Liver (tissue), 9 donors: ENCODE results near the gene LINC00305. TPM values are rescaled to one million over a fixed set of nuclear protein-coding genes. Genes with fewer than 3 reads are reported as not detected.

Source experiments
- DNase-seq: peaks from one replicate; pipeline ENCODE4 v3.0.0-alpha.2; 2017; ENCODE audit warnings: low spot score
- H3K27ac ChIP-seq, 2 donors: one replicate each; pipeline ENCODE4 v1.7.0; 2013; ENCODE audit warnings: inconsistent platforms in 2 of 2, low read length in 2 of 2, control low read depth in 1 of 2, low read depth in 1 of 2, mild to moderate bottlenecking in 1 of 2
- H3K27me3 ChIP-seq, 4 donors: one replicate each; pipeline versions ENCODE4 v1.6.1 to v1.7.0; 2013; ENCODE audit warnings: low read length in 3 of 4, inconsistent platforms in 1 of 4, mild to moderate bottlenecking in 1 of 4, moderate library complexity in 1 of 4; ENCODE audit not compliant: control insufficient read depth in 4 of 4, insufficient read depth in 4 of 4
- H3K36me3 ChIP-seq, 4 donors: one replicate each; pipeline versions ENCODE4 v1.6.1 to v1.7.0; 2013; ENCODE audit warnings: low read length in 3 of 4, mild to moderate bottlenecking in 3 of 4, low read depth in 1 of 4, moderate library complexity in 1 of 4; ENCODE audit not compliant: control insufficient read depth in 4 of 4, insufficient read depth in 3 of 4
- H3K4me1 ChIP-seq, 4 donors: one replicate each; pipeline versions ENCODE4 v1.6.1 to v1.7.0; 2013; ENCODE audit warnings: low read length in 3 of 4, mild to moderate bottlenecking in 3 of 4, moderate library complexity in 1 of 4; ENCODE audit not compliant: control insufficient read depth in 4 of 4, insufficient read depth in 4 of 4
- H3K4me3 ChIP-seq, 3 donors: one replicate each; pipeline versions ENCODE4 v1.6.1 to v1.7.0; 2013; ENCODE audit warnings: low read length in 3 of 3, control low read depth in 1 of 3, low read depth in 1 of 3, mild to moderate bottlenecking in 1 of 3
- H3K9ac ChIP-seq, 2 donors: one replicate each; pipeline ENCODE4 v1.7.0; 2013; ENCODE audit warnings: low read length in 2 of 2, mild to moderate bottlenecking in 2 of 2, moderate library complexity in 2 of 2, control low read depth in 1 of 2, low read depth in 1 of 2
- H3K9me3 ChIP-seq, 4 donors: one replicate each; pipeline versions ENCODE4 v1.6.1 to v1.7.0; 2013; ENCODE audit warnings: low read length in 3 of 4; ENCODE audit not compliant: control insufficient read depth in 4 of 4
- ATF3 ChIP-seq: IDR thresholded peaks from 2 replicates; pipeline ENCODE4 v1.6.1; 2016; ENCODE audit warnings: antibody characterized with exemption
- CTCF ChIP-seq: fragments of 150-350 bp; IDR thresholded peaks from 2 replicates; pipeline ENCODE4 v1.5.1; 2017; ENCODE audit warnings: improper control_type of control experiment, low read depth, low read length; ENCODE audit not compliant: missing input control
- EGR1 ChIP-seq, 2 donors: IDR thresholded peaks; 2 replicates each; pipeline ENCODE4 v1.6.1; 2016 to 2018; ENCODE audit warnings: antibody characterized with exemption in 2 of 2, low read depth in 2 of 2
- FOXA1 ChIP-seq: IDR thresholded peaks from 2 replicates; pipeline ENCODE4 v1.6.1; 2016; ENCODE audit warnings: antibody characterized with exemption
- FOXA2 ChIP-seq: IDR thresholded peaks from 2 replicates; pipeline ENCODE4 v1.6.1; 2016; ENCODE audit warnings: antibody characterized with exemption
- HNF4A ChIP-seq, 2 donors: conservative IDR thresholded peaks; 2 replicates each; pipeline ENCODE4 v1.6.1; 2016; ENCODE audit warnings: antibody characterized with exemption in 2 of 2, mild to moderate bottlenecking in 2 of 2
- HNF4G ChIP-seq: IDR thresholded peaks from 2 replicates; pipeline ENCODE4 v1.6.1; 2016; ENCODE audit warnings: antibody characterized with exemption
- JUND ChIP-seq, 2 donors: IDR thresholded peaks; 2 replicates each; pipeline ENCODE4 v1.6.1; 2016; ENCODE audit warnings: antibody characterized with exemption in 2 of 2
- NR2F2 ChIP-seq: IDR thresholded peaks from 2 replicates; pipeline ENCODE4 v1.6.1; 2016; ENCODE audit warnings: antibody characterized with exemption
- RAD21 ChIP-seq, 2 donors: IDR thresholded peaks; 2 replicates each; pipeline ENCODE4 v1.6.1; 2016; ENCODE audit warnings: antibody characterized with exemption in 2 of 2, mild to moderate bottlenecking in 2 of 2
- REST ChIP-seq: IDR thresholded peaks from 2 replicates; pipeline ENCODE4 v1.6.1; 2016; ENCODE audit warnings: antibody characterized with exemption, mild to moderate bottlenecking
- RXRA ChIP-seq, 2 donors: IDR thresholded peaks; 2 replicates each; pipeline ENCODE4 v1.6.1; 2017 to 2018; ENCODE audit warnings: antibody characterized with exemption in 2 of 2, mild to moderate bottlenecking in 1 of 2
- SP1 ChIP-seq: IDR thresholded peaks from 2 replicates; pipeline ENCODE4 v1.6.1; 2018; ENCODE audit warnings: antibody characterized with exemption, mild to moderate bottlenecking
- TAF1 ChIP-seq: conservative IDR thresholded peaks from 2 replicates; pipeline ENCODE4 v1.6.1; 2016; ENCODE audit warnings: antibody characterized with exemption, mild to moderate bottlenecking
- YY1 ChIP-seq: IDR thresholded peaks from 2 replicates; pipeline ENCODE4 v1.6.1; 2016; ENCODE audit warnings: antibody characterized with exemption, mild to moderate bottlenecking
- ZBTB33 ChIP-seq: IDR thresholded peaks from 2 replicates; pipeline ENCODE4 v1.6.1; 2016; ENCODE audit warnings: antibody characterized with exemption
- WGBS: extraction: QIAGEN DNeasy Blood & Tissue Kit; methylation state at CpG from one replicate; pipeline ENCODE4 v1.1.7; 2013; 5-methylcytosine and 5-hydroxymethylcytosine counted together
- polyA plus RNA-seq, 2 donors: library from polyadenylated mRNA; stranded (reverse) in 1 of 2; unstranded in 1 of 2; fragments of 200-250 nt in 1 of 2; fragments of >200 nt in 1 of 2; fragmentation: Nextera tagmentation in 1 of 2; extraction: Ambion mirVana in 1 of 2; gene quantifications; one replicate each; pipeline versions ENCODE4 v1.2.1 to v1.2.3, GENCODE V29; 2013 to 2015
- total RNA-seq, 2 donors: library from RNA; depleted of rRNA; stranded (reverse); fragments of >200 nt; gene quantifications; one replicate each; pipeline ENCODE4 v1.2.3, GENCODE V29; 2014
- donor health status: healthy.
- donor health status: healthy.
- donor health status: healthy.
- donor health status: healthy.
- donor health status: healthy.

Gene LINC00305
- total RNA-seq: under 1 TPM in 1 of 2 donors, not detected in 1; 0.84 TPM
- polyA plus RNA-seq: not detected

- no peak within 1 kb of the TSS for H3K4me3 ChIP-seq
- H3K9me3 ChIP-seq: no peaks in the 10 kb centered on the region
- WGBS: 86% methylated on average over 3 of the region's 3 CpGs
- no peak for TF ChIP-seq RXRA (IDR thresholded peaks at IDR 0.05)
- no peak for TF ChIP-seq FOXA2
- TF ChIP-seq ATF3: no peak
- TF ChIP-seq CTCF: no peak
- TF ChIP-seq FOXA1: no peak
- no peak for TF ChIP-seq SP1
- TF ChIP-seq YY1: no peak
- no peak for TF ChIP-seq HNF4A (conservative IDR thresholded peaks at IDR 0.05)
- TF ChIP-seq ZBTB33: no peak
- no peak for TF ChIP-seq NR2F2
- TF ChIP-seq JUND (IDR thresholded peaks at IDR 0.05): no peak
- TF ChIP-seq REST: no peak
- TF ChIP-seq HNF4G: no peak
- no peak for TF ChIP-seq EGR1 (IDR thresholded peaks at IDR 0.05; ENCODE audit: low read depth in 2 of 2)
- no peak for TF ChIP-seq RAD21 (IDR thresholded peaks at IDR 0.05)
- TF ChIP-seq TAF1: no peak
- H3K9ac ChIP-seq: no peak within 1 kb of the TSS
- DNase-seq: no peak
- H3K27me3 ChIP-seq: no peaks in the 10 kb centered on the region
- no peak within 1 kb of the TSS for H3K27ac ChIP-seq
- H3K4me1 ChIP-seq: no peaks in the 10 kb centered on the region
- no peaks in the 10 kb centered on the region for H3K36me3 ChIP-seq
These were observed at the start of gene LINC00305 for GRCh38 chr18:64148988-64149387. TSS of gene LINC00305 (minus strand) at chr18:64149088.

- no peaks in the 10 kb centered on the region for H3K4me1 ChIP-seq
- no peak overlapping the region for H3K27ac ChIP-seq
- no peaks in the 10 kb centered on the region for H3K9me3 ChIP-seq
- no peak for DNase-seq
- H3K27me3 ChIP-seq: no peaks in the 10 kb centered on the region
- TF ChIP-seq ATF3 (no peak), RAD21 (IDR thresholded peaks at IDR 0.05) (no peak), REST (no peak), RXRA (IDR thresholded peaks at IDR 0.05) (no peak), HNF4A (conservative IDR thresholded peaks at IDR 0.05) (no peak), NR2F2 (no peak), ZBTB33 (no peak)
- H3K36me3 ChIP-seq: no peaks in the 10 kb centered on the region
- no peak overlapping the region for H3K9ac ChIP-seq
- 90% methylated on average over 2 of the region's 2 CpGs for WGBS
- no peak overlapping the region for H3K4me3 ChIP-seq
These were observed 42.2 kb upstream of the LINC00305 start for GRCh38 chr18:64191069-64191468.
